Activated CD4-positive, CD25-positive, alpha-beta regulatory T cell treated with anti-CD3 and anti-CD28 coated beads, Interleukin-2, amount 50 U/mL, for 16 hours (primary cell): ENCODE results near the gene ANTXR1.

Experiments used
- DNase-seq: peaks from one replicate; pipeline ENCODE4 v3.0.0-alpha.2; 2020; ENCODE audit warnings: low read depth, low spot score

ANTXR1 gene

GRCh38 chr2:69013142-69013839 is at the start of gene ANTXR1:
ANTXR1 (plus strand) TSS chr2:69013179; CDS start chr2:69013500, 321 bp downstream.
- DNase-seq, result no peak

- no peak for DNase-seq
These were observed 48.7 kb upstream of the ANTXR1 start for GRCh38 chr2:68964282-68964681.

- DNase-seq, result no peak
These were observed 44.8 kb upstream of the ANTXR1 start for GRCh38 chr2:68968221-68968620.

GRCh38 chr2:68969736-68970490 is 43.1 kb upstream of the ANTXR1 start:
- DNase-seq, result no peak

GRCh38 chr2:68970566-68971265 is 42.3 kb upstream of the ANTXR1 start:
- no peak for DNase-seq

- no peak for DNase-seq
These were observed 41.3 kb upstream of the ANTXR1 start for GRCh38 chr2:68971591-68972231.

GRCh38 chr2:68974251-68974650 is 38.7 kb upstream of the ANTXR1 start, which contains the start of gene GKN1:
GKN1 (plus strand) TSS chr2:68974636; CDS start chr2:68974678, 42 bp downstream.
- no peak for DNase-seq

GRCh38 chr2:68974946-68975665 is 37.9 kb upstream of the ANTXR1 start:
- DNase-seq, result no peak

GRCh38 chr2:68975844-68976243 is 37.1 kb upstream of the ANTXR1 start:
- no peak for DNase-seq

GRCh38 chr2:68977453-68977852 is 35.5 kb upstream of the ANTXR1 start:
- no peak for DNase-seq

- no peak for DNase-seq
These were observed 34.9 kb upstream of the ANTXR1 start for GRCh38 chr2:68978098-68978497.

GRCh38 chr2:68980956-68981355 is 32.0 kb upstream of the ANTXR1 start:
- no peak for DNase-seq

GRCh38 chr2:68987021-68987503 is 25.9 kb upstream of the ANTXR1 start:
- no peak for DNase-seq

- DNase-seq, result no peak
These were observed 23.9 kb upstream of the ANTXR1 start for GRCh38 chr2:68989035-68989434.

- DNase-seq, result no peak
These were observed 20.6 kb upstream of the ANTXR1 start for GRCh38 chr2:68992341-68992740.

- DNase-seq, result no peak
These were observed 20.0 kb upstream of the ANTXR1 start for GRCh38 chr2:68992933-68993332.

GRCh38 chr2:68993660-68994059 is 19.3 kb upstream of the ANTXR1 start:
- DNase-seq, result no peak

- DNase-seq, result no peak
These were observed 18.1 kb upstream of the ANTXR1 start for GRCh38 chr2:68994864-68995263.

GRCh38 chr2:68995916-68996315 is 17.1 kb upstream of the ANTXR1 start:
- DNase-seq, result no peak

- DNase-seq, result no peak
These were observed 15.6 kb upstream of the ANTXR1 start for GRCh38 chr2:68997401-68997800.

GRCh38 chr2:69001879-69002278 is 11.1 kb upstream of the ANTXR1 start:
- DNase-seq, result no peak
